ENCODE measurements around the gene GALNT9. TPM values are rescaled to one million over a fixed set of nuclear protein-coding genes. Genes with fewer than 3 reads are reported as not detected.

The GALNT9 gene
- polyA plus RNA-seq, 1 donor, result 4.5 TPM

DNA sequence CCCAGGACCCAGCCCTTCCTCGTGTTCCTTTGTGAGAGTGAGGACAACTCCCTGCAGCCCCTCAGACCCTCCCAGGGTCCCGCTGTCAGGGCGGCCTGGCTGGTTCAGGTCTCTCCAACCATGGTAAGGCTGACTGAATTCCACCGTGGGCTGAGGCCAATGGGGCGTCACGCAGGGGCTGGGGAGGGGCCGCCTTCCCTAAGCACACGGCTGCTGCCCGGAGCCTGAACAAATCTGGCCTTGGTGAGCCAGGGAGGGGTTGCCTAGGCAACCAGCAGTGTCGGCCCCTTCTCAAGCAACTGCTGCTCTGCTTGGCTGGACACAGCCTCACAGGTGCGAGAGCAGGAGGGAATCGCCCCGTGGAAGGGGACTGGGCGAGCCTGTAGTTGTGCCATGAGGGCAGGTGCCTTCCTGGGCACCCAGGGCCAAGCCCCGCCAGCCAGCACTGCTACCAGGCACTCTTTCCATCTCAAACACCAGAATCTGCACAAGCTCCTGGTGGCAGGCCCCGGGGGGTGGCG, 37.0 kb upstream of the GALNT9 start:
- no CpG with 5 or more reads among the region's 17 CpGs for WGBS (ENCODE audit: insufficient coverage, low lambda C conversion rate)
- H3K9me3 ChIP-seq (ENCODE audit: control insufficient read depth, low read depth, low read length), result peaks cover 4% of the 10 kb centered on the region
- H3K36me3 ChIP-seq (ENCODE audit: control insufficient read depth, insufficient read depth, low read length), result no peaks in the 10 kb centered on the region
- DNase-seq, result no peak
- no peak overlapping the region for H3K27ac ChIP-seq (ENCODE audit: low read length)
- no peaks in the 10 kb centered on the region for H3K4me1 ChIP-seq (ENCODE audit: control insufficient read depth, insufficient read depth, low read length)
- no peak overlapping the region for H3K4me3 ChIP-seq (ENCODE audit: low read length)
- peaks cover 18% of the 10 kb centered on the region for H3K27me3 ChIP-seq (ENCODE audit: control insufficient read depth, insufficient read depth, low read length)

DNA sequence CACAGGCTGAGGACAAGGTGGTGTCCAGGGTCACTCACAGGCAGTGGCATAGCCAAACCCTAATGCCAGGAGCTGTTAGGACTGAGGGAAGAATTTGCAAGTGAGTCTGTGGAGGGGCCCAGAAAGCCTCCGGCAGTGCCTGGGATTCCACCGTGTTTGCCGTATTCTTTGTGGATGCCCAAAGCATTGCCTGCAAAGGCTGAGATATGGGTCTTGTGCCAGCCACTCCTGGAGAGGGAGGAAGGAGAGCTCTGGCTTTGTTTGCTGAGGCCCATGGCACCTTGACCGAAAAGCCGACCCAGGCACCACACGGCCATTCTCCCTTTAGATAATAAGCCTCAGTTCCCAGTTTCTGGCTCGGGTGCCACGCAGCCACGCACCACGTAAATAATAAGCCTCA, 35.8 kb upstream of the GALNT9 start:
- Histone ChIP-seq H3K4me1 (ENCODE audit: control insufficient read depth, insufficient read depth, low read length) (no peaks in the 10 kb centered on the region), H3K36me3 (ENCODE audit: control insufficient read depth, insufficient read depth, low read length) (no peaks in the 10 kb centered on the region), H3K27me3 (ENCODE audit: control insufficient read depth, insufficient read depth, low read length) (peaks cover 15% of the 10 kb centered on the region), H3K27ac (ENCODE audit: low read length) (no peak overlapping the region), H3K4me3 (ENCODE audit: low read length) (no peak overlapping the region), H3K9me3 (ENCODE audit: control insufficient read depth, low read depth, low read length) (peaks cover 7% of the 10 kb centered on the region)
- no peak for DNase-seq
- no CpG with 5 or more reads among the region's 10 CpGs for WGBS (ENCODE audit: insufficient coverage, low lambda C conversion rate)

DNA sequence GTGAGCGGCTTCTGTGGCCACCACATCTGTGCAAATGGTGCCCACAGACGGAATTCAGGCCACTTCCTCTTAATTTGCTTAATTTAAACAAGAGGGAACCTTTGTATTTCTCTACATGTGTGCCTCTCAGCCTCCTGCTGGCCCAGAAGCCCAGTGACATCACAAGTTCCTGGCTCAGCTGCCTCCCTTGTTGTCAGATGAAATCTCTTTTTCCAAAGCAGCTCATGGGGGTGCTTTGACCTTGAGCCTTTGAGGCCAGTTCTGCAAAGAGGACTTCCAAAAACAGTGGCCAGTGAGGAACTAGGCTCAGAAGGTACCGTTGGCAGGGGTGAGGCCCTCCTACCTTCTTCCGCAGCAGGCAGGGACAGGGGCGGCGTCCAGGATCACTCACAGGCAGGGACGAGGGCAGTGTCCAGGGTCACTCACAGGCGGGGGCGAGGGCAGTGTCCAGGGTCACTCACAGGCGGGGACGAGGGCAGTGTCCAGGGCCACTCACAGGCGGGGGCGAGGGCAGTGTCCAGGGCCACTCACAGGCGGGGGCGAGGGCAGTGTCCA, 35.0 kb upstream of the GALNT9 start:
- Histone ChIP-seq H3K9me3 (ENCODE audit: control insufficient read depth, low read depth, low read length) (peaks cover 10% of the 10 kb centered on the region), H3K4me3 (ENCODE audit: low read length) (no peak overlapping the region), H3K4me1 (ENCODE audit: control insufficient read depth, insufficient read depth, low read length) (no peaks in the 10 kb centered on the region), H3K27me3 (ENCODE audit: control insufficient read depth, insufficient read depth, low read length) (peaks cover 11% of the 10 kb centered on the region), H3K36me3 (ENCODE audit: control insufficient read depth, insufficient read depth, low read length) (no peaks in the 10 kb centered on the region), H3K27ac (ENCODE audit: low read length) (no peak overlapping the region)
- DNase-seq, result no peak
- WGBS (ENCODE audit: insufficient coverage, low lambda C conversion rate), result no CpG with 5 or more reads among the region's 15 CpGs

DNA sequence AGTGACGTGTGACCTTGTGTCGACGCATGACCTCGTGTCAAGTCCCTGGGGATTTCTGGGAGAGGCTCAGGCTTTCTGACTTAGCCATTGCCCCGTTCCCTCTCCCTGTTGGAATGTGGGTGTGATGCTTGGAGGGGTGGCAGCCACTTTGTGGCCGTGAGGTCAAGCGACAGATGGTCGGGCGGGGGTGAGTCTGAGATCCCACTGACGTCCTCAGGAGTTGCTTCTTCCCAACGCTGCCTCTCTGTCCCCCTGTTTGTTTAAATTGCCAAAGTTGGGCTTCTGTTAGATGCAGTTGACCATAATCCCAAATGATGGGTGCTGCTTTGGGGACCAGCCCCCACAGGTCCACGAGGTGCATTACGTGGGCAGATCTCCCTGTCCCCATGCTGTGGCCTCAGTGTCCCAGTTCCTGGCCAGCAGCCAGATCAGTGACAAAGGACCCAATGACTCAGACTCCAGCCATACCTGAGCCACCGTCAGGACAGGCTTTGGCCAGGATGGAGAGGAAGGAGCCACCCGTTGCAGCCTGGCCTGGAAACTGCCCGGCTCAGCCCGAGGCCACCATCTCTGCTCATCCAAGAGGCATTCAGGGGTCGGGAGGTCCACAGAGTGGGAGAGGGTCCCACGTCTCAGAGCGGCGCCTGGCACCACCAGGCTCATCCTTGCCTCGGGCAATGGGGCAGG, 34.4 kb upstream of the GALNT9 start:
- H3K4me3 ChIP-seq (ENCODE audit: low read length), result no peak overlapping the region
- H3K36me3 ChIP-seq (ENCODE audit: control insufficient read depth, insufficient read depth, low read length), result no peaks in the 10 kb centered on the region
- no CpG with 5 or more reads among the region's 22 CpGs for WGBS (ENCODE audit: insufficient coverage, low lambda C conversion rate)
- H3K27ac ChIP-seq (ENCODE audit: low read length), result no peak overlapping the region
- H3K27me3 ChIP-seq (ENCODE audit: control insufficient read depth, insufficient read depth, low read length), result peaks cover 9% of the 10 kb centered on the region
- H3K4me1 ChIP-seq (ENCODE audit: control insufficient read depth, insufficient read depth, low read length), result no peaks in the 10 kb centered on the region
- H3K9me3 ChIP-seq (ENCODE audit: control insufficient read depth, low read depth, low read length), result peaks cover 15% of the 10 kb centered on the region
- no peak for DNase-seq

DNA sequence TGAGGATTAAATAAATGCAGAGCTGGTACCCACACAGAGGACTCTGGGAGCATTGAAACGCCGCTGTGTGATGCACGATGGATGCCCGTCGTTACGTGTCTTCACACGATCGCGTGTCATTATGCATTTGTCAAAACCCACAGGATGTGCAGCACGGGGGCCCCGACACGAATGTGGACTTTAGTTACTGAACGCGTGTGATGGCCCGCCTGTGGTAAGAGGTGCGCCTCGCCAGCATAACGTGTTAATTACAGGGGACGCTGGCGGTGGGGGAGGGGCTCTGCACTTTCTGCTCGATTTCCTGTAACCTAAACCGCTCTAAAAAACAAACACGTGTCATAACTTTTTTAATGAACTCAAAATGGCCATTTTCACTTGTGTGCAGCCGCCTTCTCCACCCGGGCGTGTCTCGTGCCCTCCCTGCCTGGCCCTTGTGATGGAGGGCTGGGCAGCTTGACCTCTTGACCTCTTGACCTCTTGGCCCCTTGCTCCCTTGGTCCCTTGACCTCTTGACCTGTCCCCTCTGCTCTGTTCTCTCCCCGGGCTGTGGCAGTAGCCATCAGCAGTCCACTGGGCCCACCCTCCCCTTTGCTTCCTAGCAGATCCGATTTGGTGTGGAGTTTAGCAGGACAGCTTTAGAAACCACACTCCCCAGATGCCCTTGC, 33.7 kb upstream of the GALNT9 start:
- no peak for DNase-seq
- Histone ChIP-seq H3K4me3 (ENCODE audit: low read length) (no peak overlapping the region), H3K4me1 (ENCODE audit: control insufficient read depth, insufficient read depth, low read length) (no peaks in the 10 kb centered on the region), H3K27ac (ENCODE audit: low read length) (no peak overlapping the region), H3K36me3 (ENCODE audit: control insufficient read depth, insufficient read depth, low read length) (no peaks in the 10 kb centered on the region), H3K27me3 (ENCODE audit: control insufficient read depth, insufficient read depth, low read length) (peaks cover 7% of the 10 kb centered on the region), H3K9me3 (ENCODE audit: control insufficient read depth, low read depth, low read length) (peaks cover 22% of the 10 kb centered on the region)
- 100% methylated on average over 6 of the region's 29 CpGs for WGBS (ENCODE audit: insufficient coverage, low lambda C conversion rate)

DNA sequence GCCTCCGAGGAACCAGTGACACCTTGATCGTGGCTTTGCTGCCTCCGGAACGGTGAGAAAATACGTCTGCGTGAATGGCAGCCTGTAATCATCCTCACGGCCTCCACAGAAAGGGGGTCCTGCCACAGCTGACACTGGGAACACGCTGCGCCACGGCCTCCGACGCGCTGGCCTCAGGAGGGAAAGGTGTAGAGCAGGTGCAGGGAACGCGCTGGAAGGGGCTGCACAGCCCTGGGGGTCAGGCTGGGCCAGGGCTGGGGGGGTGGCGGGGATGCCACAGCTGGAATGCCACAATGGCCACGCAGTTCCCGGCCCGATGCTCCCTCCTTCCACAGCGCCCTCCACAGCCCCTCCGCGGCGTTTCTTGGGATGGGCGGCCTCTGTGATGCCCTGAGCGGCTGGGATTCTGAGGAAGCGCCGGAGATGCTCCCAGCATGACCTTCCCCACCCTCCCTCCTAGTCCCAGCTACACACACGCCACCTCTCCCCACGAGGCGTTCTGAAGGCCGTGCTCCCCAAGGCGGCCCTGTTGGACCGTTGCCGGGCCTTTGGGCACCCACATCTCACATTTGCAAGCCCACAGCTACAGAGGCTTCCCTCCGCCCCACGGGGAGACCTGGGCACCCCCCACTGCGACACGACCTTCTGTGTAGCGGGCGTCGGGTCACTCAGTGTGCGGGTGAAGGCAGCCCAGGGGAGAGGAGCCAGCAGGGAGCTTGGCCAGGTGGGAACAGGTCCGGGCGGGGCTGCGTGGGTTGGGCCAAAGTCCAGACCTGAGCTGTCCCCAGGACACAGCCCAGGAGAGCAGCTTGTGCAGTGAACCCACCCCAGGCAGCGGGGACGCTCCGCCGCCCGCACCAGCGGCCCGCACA, 31.8 kb upstream of the GALNT9 start:
- Histone ChIP-seq H3K27me3 (ENCODE audit: control insufficient read depth, insufficient read depth, low read length) (peaks cover under 1% of the 10 kb centered on the region), H3K4me3 (ENCODE audit: low read length) (no peak overlapping the region), H3K9me3 (ENCODE audit: control insufficient read depth, low read depth, low read length) (peaks cover 22% of the 10 kb centered on the region), H3K36me3 (ENCODE audit: control insufficient read depth, insufficient read depth, low read length) (no peaks in the 10 kb centered on the region), H3K27ac (ENCODE audit: low read length) (no peak overlapping the region), H3K4me1 (ENCODE audit: control insufficient read depth, insufficient read depth, low read length) (no peaks in the 10 kb centered on the region)
- no peak for DNase-seq
- no CpG with 5 or more reads among the region's 52 CpGs for WGBS (ENCODE audit: insufficient coverage, low lambda C conversion rate)

DNA sequence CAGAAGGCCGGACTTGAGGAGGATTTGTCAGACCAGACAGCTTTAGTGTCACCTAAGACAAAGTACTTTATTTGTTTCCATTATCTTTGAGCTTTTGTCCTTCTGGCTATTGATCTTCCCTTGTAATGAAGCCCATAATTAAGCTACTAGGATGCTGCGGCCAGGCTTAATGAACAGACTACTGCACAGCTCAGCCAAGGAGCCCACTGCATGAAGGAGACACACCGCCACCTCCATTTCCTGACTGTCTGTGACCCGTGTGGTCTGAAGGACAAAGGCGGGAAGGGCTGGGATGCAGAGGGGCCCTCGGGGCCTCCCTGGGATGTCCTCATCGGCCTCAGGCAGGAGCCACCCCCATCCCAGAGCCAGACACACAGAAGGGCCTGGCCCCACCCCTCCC, 31.0 kb upstream of the GALNT9 start:
- WGBS (ENCODE audit: insufficient coverage, low lambda C conversion rate), result no CpG with 5 or more reads among the region's 7 CpGs
- Histone ChIP-seq H3K9me3 (ENCODE audit: control insufficient read depth, low read depth, low read length) (peaks cover 22% of the 10 kb centered on the region), H3K27me3 (ENCODE audit: control insufficient read depth, insufficient read depth, low read length) (no peaks in the 10 kb centered on the region), H3K36me3 (ENCODE audit: control insufficient read depth, insufficient read depth, low read length) (no peaks in the 10 kb centered on the region), H3K27ac (ENCODE audit: low read length) (no peak overlapping the region), H3K4me1 (ENCODE audit: control insufficient read depth, insufficient read depth, low read length) (no peaks in the 10 kb centered on the region), H3K4me3 (ENCODE audit: low read length) (no peak overlapping the region)
- no peak for DNase-seq

DNA sequence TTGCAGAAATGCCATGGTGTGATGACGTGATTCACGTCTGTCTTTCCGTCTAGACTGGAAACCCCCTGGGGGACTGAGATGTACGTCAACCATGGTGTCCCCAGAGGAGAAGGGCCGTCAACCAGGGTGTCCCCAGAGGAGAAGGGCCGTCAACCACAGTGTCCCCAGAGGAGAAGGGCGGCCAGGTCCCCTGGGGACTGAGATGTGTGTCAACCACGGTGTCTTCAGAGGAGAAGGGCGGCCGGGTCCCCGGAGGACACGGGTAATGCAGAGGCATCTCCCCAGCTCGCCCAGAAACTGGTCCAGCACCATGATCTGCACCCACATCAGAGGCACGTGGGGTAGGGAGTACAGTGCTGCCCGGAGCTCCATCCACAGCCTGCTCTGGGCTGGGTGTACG, 30.6 kb upstream of the GALNT9 start:
- no peak for DNase-seq
- Histone ChIP-seq H3K27ac (ENCODE audit: low read length) (no peak overlapping the region), H3K36me3 (ENCODE audit: control insufficient read depth, insufficient read depth, low read length) (no peaks in the 10 kb centered on the region), H3K9me3 (ENCODE audit: control insufficient read depth, low read depth, low read length) (peaks cover 22% of the 10 kb centered on the region), H3K4me1 (ENCODE audit: control insufficient read depth, insufficient read depth, low read length) (no peaks in the 10 kb centered on the region), H3K4me3 (ENCODE audit: low read length) (no peak overlapping the region), H3K27me3 (ENCODE audit: control insufficient read depth, insufficient read depth, low read length) (no peaks in the 10 kb centered on the region)
- WGBS (ENCODE audit: insufficient coverage, low lambda C conversion rate), result no CpG with 5 or more reads among the region's 16 CpGs

DNA sequence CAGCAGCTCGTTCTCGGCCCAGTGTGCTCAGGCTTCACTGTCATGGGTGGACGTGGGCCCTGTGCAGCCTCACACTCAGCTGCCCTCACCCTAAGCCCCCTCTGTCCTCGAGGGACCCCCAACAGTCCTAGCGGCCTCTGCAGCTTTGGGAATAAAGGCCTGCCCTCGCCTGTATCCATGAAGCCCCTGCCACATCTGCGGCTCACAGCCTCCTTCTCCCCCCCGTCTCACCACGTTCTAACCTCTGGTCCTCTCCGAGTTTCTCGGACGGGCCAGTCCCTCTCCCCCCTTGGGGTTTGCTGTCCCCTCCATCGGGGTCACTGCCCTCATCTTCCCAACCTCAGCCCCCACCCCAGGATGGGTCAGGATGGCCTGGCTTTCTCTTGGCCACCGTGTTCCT, 30.2 kb upstream of the GALNT9 start:
- Histone ChIP-seq H3K4me1 (ENCODE audit: control insufficient read depth, insufficient read depth, low read length) (no peaks in the 10 kb centered on the region), H3K36me3 (ENCODE audit: control insufficient read depth, insufficient read depth, low read length) (no peaks in the 10 kb centered on the region), H3K9me3 (ENCODE audit: control insufficient read depth, low read depth, low read length) (peaks cover 22% of the 10 kb centered on the region), H3K27me3 (ENCODE audit: control insufficient read depth, insufficient read depth, low read length) (no peaks in the 10 kb centered on the region), H3K4me3 (ENCODE audit: low read length) (no peak overlapping the region), H3K27ac (ENCODE audit: low read length) (no peak overlapping the region)
- DNase-seq, result no peak
- WGBS (ENCODE audit: insufficient coverage, low lambda C conversion rate), result no CpG with 5 or more reads among the region's 14 CpGs

All from large intestine (tissue), 3 donors.